ENCODE results near the gene HRH2.

DNA sequence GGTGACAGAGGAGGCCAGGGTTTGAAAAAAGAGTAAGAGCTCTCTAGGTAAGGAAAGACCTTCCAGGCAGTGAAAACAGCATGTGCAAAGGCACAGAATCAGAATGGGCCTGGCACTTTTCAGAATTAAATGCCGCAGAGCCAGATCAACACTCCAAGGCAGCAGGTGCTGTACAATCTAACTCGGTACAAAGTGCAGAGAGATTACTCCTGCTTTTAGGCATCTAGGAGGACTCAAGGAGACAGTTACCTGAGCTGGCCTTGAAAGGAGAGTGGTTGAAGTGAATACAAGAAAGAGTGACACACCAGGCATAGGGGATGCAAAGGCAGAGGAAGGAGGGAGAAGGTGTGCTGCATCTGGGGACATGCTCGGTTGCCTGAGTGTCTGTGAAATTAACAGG, 21.5 kb downstream of the HRH2 start:
- TF ChIP-seq TARDBP (IDR thresholded peaks at IDR 0.05) (no peak), BHLHE40 (IDR thresholded peaks at IDR 0.05; ENCODE audit: borderline replicate concordance) (no peak), SP1 (IDR thresholded peaks at IDR 0.05) (no peak), ELF4 (IDR thresholded peaks at IDR 0.05) (no peak), ZNF384 (IDR thresholded peaks at IDR 0.05) (no peak), FOXM1 (IDR thresholded peaks at IDR 0.05; ENCODE audit: borderline replicate concordance) (no peak), LEF1 (IDR thresholded peaks at IDR 0.05; ENCODE audit: borderline replicate concordance) (no peak), FOXK2 (IDR thresholded peaks at IDR 0.05) (no peak), HDGF (IDR thresholded peaks at IDR 0.05; ENCODE audit: borderline replicate concordance) (no peak), FOXA1 (IDR thresholded peaks at IDR 0.05) (no peak), ARNT (IDR thresholded peaks at IDR 0.05) (no peak), NFRKB (IDR thresholded peaks at IDR 0.05) (no peak)
- TF ChIP-seq, protein P1, sequence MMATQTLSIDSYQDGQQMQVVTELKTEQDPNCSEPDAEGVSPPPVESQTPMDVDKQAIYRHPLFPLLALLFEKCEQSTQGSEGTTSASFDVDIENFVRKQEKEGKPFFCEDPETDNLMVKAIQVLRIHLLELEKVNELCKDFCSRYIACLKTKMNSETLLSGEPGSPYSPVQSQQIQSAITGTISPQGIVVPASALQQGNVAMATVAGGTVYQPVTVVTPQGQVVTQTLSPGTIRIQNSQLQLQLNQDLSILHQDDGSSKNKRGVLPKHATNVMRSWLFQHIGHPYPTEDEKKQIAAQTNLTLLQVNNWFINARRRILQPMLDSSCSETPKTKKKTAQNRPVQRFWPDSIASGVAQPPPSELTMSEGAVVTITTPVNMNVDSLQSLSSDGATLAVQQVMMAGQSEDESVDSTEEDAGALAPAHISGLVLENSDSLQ (IDR thresholded peaks at IDR 0.05) = no peak

All from HEK293T (cell line).